ENCODE data around the gene PCK2.
"Not testable (repeated sequence)": the region's sequence is repeated elsewhere in the genome, so short reads cannot be mapped to it uniquely, and the experiment has no call there.

The PCK2 gene

GRCh38 chr14:24093901-24094840, at the start of gene PCK2:
PCK2 (plus strand) TSS chr14:24094311; CDS start chr14:24094406, 95 bp downstream.
- DNase-seq: peak; percentile 95

- not testable (repeated sequence) for DNase-seq
Observed at GRCh38 chr14:24049002-24049401, 45.1 kb upstream of the PCK2 start.

DNA sequence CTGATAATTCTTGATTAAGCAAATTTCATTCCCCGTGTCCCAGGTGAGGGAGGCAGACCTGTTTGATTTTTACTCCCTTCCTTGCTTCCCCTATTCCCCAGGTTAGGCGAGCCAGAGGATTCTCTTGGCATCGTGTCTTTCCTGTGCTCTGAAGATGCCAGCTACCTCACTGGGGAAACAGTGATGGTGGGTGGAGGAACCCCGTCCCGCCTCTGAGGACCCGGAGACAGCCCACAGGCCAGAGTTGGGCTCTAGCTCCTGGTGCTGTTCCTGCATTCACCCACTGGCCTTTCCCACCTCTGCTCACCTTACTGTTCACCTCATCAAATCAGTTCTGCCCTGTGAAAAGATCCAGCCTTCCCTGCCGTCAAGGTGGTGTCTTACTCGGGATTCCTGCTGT, 43.4 kb upstream of the PCK2 start:
- DNase-seq: not testable (repeated sequence)

DNA sequence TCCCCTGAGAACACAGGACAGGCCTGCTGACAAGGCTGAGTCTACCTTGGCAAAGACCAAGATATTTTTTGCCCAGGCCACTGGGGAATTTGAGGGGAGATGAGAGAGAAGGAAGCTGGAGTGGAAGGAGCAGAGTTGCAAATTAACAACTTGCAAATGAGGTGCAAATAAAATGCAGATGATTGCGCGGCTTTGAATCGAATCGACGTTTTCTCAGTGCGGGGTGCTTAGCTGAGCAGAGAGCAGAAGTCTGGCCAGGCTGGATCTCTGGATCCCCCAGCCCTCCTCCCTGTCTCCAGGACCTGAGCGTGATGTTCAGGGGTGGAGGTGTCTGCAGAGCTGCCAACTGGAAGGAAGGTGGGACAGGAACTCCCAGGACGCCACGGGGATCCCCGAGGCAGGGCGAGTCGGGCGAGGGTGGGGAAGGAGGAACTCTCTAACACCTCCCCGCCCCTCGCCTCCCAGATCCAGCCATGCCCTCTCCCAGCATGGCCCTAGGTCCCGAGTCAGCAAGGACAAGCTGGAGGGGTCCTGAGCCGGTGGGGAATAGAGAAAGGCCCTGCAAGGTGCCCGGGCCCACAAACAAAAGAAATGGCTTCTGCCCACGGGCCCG, 42.8 kb upstream of the PCK2 start:
- DNase-seq: no peak

GRCh38 chr14:24051789-24052655, 42.1 kb upstream of the PCK2 start, which contains the start of gene CARMIL3:
CARMIL3 (plus strand) TSS chr14:24052009; CDS start chr14:24052154, 145 bp downstream.
- DNase-seq: peak; percentile 86

DNA sequence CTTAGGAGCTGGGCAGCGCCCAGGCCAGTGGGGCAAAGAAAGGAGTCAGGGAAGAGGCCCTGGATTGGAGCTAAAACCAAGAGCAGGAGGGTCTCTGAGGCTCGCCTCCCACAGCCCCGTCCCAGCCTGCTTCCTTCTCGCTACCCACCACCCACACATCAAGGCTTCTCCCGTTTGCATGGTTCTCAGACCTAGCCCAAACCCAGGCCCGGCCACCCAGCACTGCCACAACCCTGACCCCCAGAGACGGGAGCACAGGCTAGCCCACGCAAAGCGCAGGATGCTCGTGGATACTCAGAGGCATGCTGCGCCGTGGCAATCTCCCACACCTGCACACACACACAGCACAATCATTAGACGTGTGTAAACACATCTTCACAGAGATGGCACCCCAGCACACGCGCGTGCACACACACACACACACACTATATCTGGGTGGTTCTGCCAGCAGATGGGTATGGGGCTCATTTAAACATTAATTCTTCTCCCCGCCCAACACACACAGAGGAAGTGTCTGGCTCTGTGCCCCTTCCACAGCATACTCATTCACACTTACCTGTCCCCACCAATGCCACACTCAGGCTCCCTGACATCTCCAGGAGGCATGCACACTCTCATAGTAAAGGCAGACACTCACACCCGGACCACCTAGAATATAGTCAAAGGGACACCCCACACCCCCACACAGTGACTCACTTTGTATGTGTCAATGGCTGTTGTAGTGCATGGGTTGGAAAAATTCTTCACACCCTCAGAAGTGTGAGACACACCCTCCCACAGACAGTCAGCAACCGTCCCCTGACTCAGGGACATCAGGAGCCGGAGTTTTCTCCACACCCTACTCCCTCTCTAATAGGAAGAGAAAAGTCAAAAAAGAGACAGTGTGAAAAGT, 41.2 kb upstream of the PCK2 start:
- DNase-seq: peak; percentile 85

- DNase-seq: peak; percentile 74
Observed at GRCh38 chr14:24053548-24054323, 40.4 kb upstream of the PCK2 start.

- DNase-seq: no peak
Observed at GRCh38 chr14:24054324-24054641, 39.8 kb upstream of the PCK2 start.

- no peak for DNase-seq
Observed at GRCh38 chr14:24054646-24055045, 39.5 kb upstream of the PCK2 start.

DNA sequence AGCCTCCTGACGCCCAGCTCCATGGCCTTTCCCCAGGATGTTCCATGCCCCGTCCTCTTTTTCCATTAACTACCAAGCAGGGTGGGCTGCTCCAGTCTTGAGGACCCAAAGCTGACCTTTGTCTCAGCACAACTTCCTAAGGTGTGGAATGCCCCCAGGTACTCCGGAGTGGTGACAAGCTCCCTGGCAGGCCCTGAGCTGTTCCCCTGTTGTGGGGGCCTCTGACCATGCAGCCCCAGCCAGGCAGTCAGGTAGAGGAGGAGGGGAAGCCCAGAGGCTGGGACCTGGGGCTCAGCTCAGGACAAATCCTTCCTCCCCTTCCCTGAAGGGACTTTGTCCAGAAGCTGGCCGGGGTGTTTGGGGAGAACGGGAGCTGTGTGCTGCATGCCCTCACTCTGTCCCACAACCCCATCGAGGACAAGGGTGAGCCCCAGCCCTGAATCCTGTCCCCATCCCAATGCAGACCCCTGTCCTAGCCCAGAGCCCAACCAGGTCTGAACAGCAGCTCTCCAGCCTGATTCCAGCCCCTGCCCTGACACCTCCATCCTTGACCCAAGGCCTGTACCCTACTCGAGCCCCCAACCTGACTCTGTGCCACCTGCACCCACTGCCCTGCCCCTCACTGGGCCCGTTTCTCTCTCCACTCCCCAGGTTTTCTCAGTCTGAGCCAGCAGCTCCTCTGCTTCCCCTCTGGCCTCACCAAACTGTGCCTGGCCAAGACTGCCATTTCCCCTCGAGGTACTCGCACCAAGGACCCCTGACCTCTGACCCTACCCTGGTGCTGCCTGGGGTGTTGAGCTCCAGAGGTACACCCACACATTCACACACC, 37.9 kb upstream of the PCK2 start:
- no peak for DNase-seq

GRCh38 chr14:24056800-24057184, 37.3 kb upstream of the PCK2 start:
- no peak for DNase-seq

- no peak for DNase-seq
Observed at GRCh38 chr14:24057271-24057670, 36.8 kb upstream of the PCK2 start.

DNA sequence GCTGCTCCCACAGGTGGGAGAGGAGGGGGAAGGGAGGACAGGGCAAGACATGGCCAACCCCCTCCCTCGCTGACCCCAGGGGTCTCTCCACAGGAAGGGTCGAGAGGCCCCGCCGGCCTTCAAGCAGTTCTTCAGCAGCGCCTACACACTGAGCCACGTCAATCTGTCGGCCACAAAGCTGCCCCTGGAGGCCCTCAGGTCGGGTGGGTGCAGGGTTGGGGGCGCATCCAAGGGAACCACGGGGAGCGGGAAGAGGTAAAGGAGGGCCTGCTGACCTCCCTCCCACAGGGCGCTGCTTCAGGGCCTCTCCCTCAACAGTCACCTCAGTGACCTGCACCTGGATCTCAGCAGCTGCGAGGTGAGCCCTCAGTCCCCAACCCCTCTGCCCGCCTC, 36.2 kb upstream of the PCK2 start:
- DNase-seq: no peak

- peak; percentile 78 for DNase-seq
Observed at GRCh38 chr14:24058260-24058950, 35.7 kb upstream of the PCK2 start.

GRCh38 chr14:24058951-24059475, 35.1 kb upstream of the PCK2 start:
- DNase-seq: no peak

DNA sequence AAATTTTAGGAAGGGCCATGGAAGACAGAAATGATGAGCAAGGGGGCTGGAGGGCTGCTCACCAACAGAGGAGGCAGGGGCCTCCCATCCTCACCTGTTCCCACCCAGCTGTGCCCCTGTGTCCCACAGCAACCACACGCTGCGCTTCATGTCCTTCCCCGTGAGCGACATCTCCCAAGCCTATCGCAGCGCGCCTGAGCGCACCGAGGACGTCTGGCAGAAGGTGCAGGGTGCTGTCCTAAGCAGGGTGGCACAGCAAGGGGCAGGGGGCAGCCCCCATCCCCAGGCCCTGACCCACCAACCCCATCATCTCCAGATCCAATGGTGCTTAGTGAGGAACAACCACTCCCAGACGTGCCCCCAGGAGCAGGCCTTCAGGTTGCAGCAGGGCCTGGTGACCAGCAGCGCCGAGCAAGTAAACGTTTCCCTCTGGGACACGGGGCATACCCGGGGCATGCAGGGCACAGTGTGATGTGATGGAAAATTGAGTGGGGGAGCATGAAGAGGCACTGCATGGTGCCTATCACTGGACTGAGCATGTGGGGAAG, 34.2 kb upstream of the PCK2 start:
- no peak for DNase-seq

- no peak for DNase-seq
Observed at GRCh38 chr14:24060443-24060842, 33.7 kb upstream of the PCK2 start.

- DNase-seq: no peak
Observed at GRCh38 chr14:24060984-24061913, 32.9 kb upstream of the PCK2 start.

All from activated CD8-positive, alpha-beta memory T cell treated with anti-CD3 and anti-CD28 coated beads for 24 hours (primary cell).